ENCODE measurements around the gene WBP1L. TPM values are rescaled to one million over a fixed set of nuclear protein-coding genes. Genes with fewer than 3 reads are reported as not detected.

WBP1L gene
- total and polyA plus RNA-seq, 2 of the 13 experiments (the other 11 are each of a cell fraction or from before 2014, with no cell fraction given) = 8.3 to 12.3 TPM

- TF ChIP-seq HOMEZ (CRISPR knock-in tag; IDR thresholded peaks at IDR 0.05; ENCODE audit: low read depth) (no peak), IRF1 (CRISPR knock-in tag; IDR thresholded peaks at IDR 0.05; ENCODE audit: low read depth) (no peak), FOXK1 (CRISPR knock-in tag; IDR thresholded peaks at IDR 0.05; ENCODE audit: borderline replicate concordance, low read depth) (no peak), THAP7 (CRISPR knock-in tag; IDR thresholded peaks at IDR 0.05) (no peak), KMT2A (CRISPR knock-in tag; IDR thresholded peaks at IDR 0.05) (no peak), ZNF550 (CRISPR knock-in tag; IDR thresholded peaks at IDR 0.05; ENCODE audit: borderline replicate concordance) (no peak), HNRNPUL1 (IDR thresholded peaks at IDR 0.05; ENCODE audit: low read depth, low read length) (no peak), SKI (IDR thresholded peaks at IDR 0.05; ENCODE audit: partially characterized antibody) (peak; percentile 53), SRSF9 (IDR thresholded peaks at IDR 0.05; ENCODE audit: borderline replicate concordance, insufficient read depth, low read depth, low read length, poor library complexity, severe bottlenecking) (no peak), ZNF143 (CRISPR knock-in tag; IDR thresholded peaks at IDR 0.05) (0 out of 2 replicates have a peak, but pooled peaks have one; percentile 19), TEAD3 (CRISPR knock-in tag; optimal IDR thresholded peaks at IDR 0.05; ENCODE audit: borderline replicate concordance) (peak; percentile 63), TIGD3 (CRISPR knock-in tag; IDR thresholded peaks at IDR 0.05; ENCODE audit: borderline replicate concordance) (no peak), DMAP1 (CRISPR knock-in tag; IDR thresholded peaks at IDR 0.05) (no peak), PRPF4 (IDR thresholded peaks at IDR 0.05; ENCODE audit: low read depth, low read length, poor library complexity, severe bottlenecking) (peak; percentile 35), PCBP2 (optimal IDR thresholded peaks at IDR 0.05; ENCODE audit: low read depth, low read length, poor library complexity, severe bottlenecking) (no peak), ZNF292 (CRISPR knock-in tag; IDR thresholded peaks at IDR 0.05; ENCODE audit: borderline replicate concordance, low read depth) (no peak; the same call in 1 of the 2 replicates), U2AF1 (optimal IDR thresholded peaks at IDR 0.05; ENCODE audit: low read depth, low read length) (no peak), TCF12 (IDR thresholded peaks at IDR 0.05) (no peak), TCF12 (CRISPR knock-in tag; IDR thresholded peaks at IDR 0.05) (no peak), RBFOX2 (IDR thresholded peaks at IDR 0.05; ENCODE audit: low read depth, low read length) (no peak), DZIP1 (CRISPR knock-in tag; IDR thresholded peaks at IDR 0.05) (no peak)
These were observed 33.2 kb downstream of the WBP1L start (continued) for GRCh38 chr10:102776779-102777456.
